IMR-90 (cell line): ENCODE data around the gene TSPAN3. TPM values are rescaled to one million over a fixed set of nuclear protein-coding genes. Genes with fewer than 3 reads are reported as not detected.

Source experiments
- ATAC-seq: fragments of 200-7000 bp; cut with Tn5 transposase; 2 replicates; pipeline ENCODE4 v1.9.1; 2020; ENCODE audit warnings: low read depth, mild to moderate bottlenecking, moderate library complexity
- BruUV-seq: library from RNA; stranded (reverse); fragments of 400-500 nt; replicated peaks from 2 replicates; lab custom pipeline; 2021; lab: Mats Ljungman, UMichigan
- CTCF ChIA-PET: fragments of 300-600 bp; formaldehyde crosslinking; extraction: SDS; loops from one replicate; lab custom pipeline; 2021; ENCODE audit warnings: antibody characterized with exemption; lab: Yijun Ruan, JAX
- POLR2A ChIA-PET: fragments of 300-600 bp; sonication (Branson Sonifier 250); formaldehyde crosslinking; loops from one replicate; lab custom pipeline; 2022; ENCODE audit warnings: antibody characterized with exemption; ENCODE audit not compliant: unreplicated experiment; lab: Charles Lee
- DNase-seq: peaks from one replicate; pipeline ENCODE4 v3.0.0; 2013
- H2AFZ ChIP-seq: replicated peaks from 2 replicates; pipeline ENCODE3; 2013; ENCODE audit warnings: low read length, mild to moderate bottlenecking; ENCODE audit not compliant: poor library complexity
- H2AK5ac ChIP-seq: 2 replicates; pipeline ENCODE4 v1.6.1; 2013; ENCODE audit warnings: low read depth, low read length, inconsistent platforms
- H2AK9ac ChIP-seq: replicated peaks from 2 replicates; pipeline ENCODE3; 2013; ENCODE audit warnings: mild to moderate bottlenecking, low read depth, low read length, moderate library complexity; ENCODE audit not compliant: poor library complexity
- H2BK120ac ChIP-seq: 2 replicates; pipeline ENCODE4 v1.6.1; 2013; ENCODE audit warnings: low read depth, low read length, inconsistent platforms
- H2BK15ac ChIP-seq: 3 replicates; pipeline ENCODE4 v1.6.1; 2013; ENCODE audit warnings: low read depth, low read length, inconsistent platforms
- H2BK20ac ChIP-seq: 2 replicates; pipeline ENCODE4 v1.6.1; 2013; ENCODE audit warnings: low read depth, mild to moderate bottlenecking, inconsistent platforms, low read length, moderate library complexity
- H2BK5ac ChIP-seq: 2 replicates; pipeline ENCODE4 v1.6.1; 2013; ENCODE audit warnings: mild to moderate bottlenecking, low read depth, low read length, inconsistent platforms; ENCODE audit not compliant: poor library complexity, severe bottlenecking
- H3K14ac ChIP-seq: replicated peaks from 2 replicates; pipeline ENCODE4 v1.6.1; 2013; ENCODE audit warnings: low read depth, low read length, inconsistent platforms
- H3K18ac ChIP-seq: 2 replicates; pipeline ENCODE4 v1.6.1; 2013; ENCODE audit warnings: low read depth, low read length, control low read depth
- H3K23ac ChIP-seq: 2 replicates; pipeline ENCODE4 v1.6.1; 2013; ENCODE audit warnings: low read depth, low read length, inconsistent platforms
- H3K27ac ChIP-seq: 2 replicates; pipeline ENCODE4 v1.5.1; 2013; ENCODE audit warnings: mild to moderate bottlenecking, control low read depth, low read length; ENCODE audit not compliant: insufficient read depth
- H3K27me3 ChIP-seq: 2 replicates; pipeline ENCODE4 v1.6.1; 2013; ENCODE audit warnings: low read length; ENCODE audit not compliant: control insufficient read depth, insufficient read depth
- H3K36me3 ChIP-seq: 2 replicates; pipeline ENCODE4 v1.6.1; 2013; ENCODE audit warnings: low read length, mixed read lengths; ENCODE audit not compliant: control insufficient read depth, insufficient read depth
- H3K4ac ChIP-seq: 2 replicates; pipeline ENCODE4 v1.6.1; 2013; ENCODE audit warnings: low read depth, low read length, inconsistent platforms
- H3K4me1 ChIP-seq: 2 replicates; pipeline ENCODE4 v1.6.1; 2013; ENCODE audit warnings: low read length, mixed read lengths; ENCODE audit not compliant: control insufficient read depth, insufficient read depth
- H3K4me2 ChIP-seq: 2 replicates; pipeline ENCODE4 v1.6.1; 2013; ENCODE audit warnings: low read depth, mild to moderate bottlenecking, control low read depth, low read length, moderate library complexity
- H3K4me3 ChIP-seq: 2 replicates; pipeline ENCODE4 v1.5.1; 2013; ENCODE audit warnings: low read depth, mild to moderate bottlenecking, control low read depth, low read length, moderate library complexity; ENCODE audit not compliant: insufficient read depth
- H3K56ac ChIP-seq: 2 replicates; pipeline ENCODE4 v1.6.1; 2013; ENCODE audit warnings: low read length, inconsistent platforms; ENCODE audit not compliant: insufficient read depth; ENCODE audit errors: extremely low read depth
- H3K79me1 ChIP-seq, 2 experiments: 2 replicates each; pipeline ENCODE4 v1.6.1; 2013; ENCODE audit warnings: low read length in 2 of 2, inconsistent platforms in 1 of 2, low read depth in 1 of 2
- H3K9ac ChIP-seq: 2 replicates; pipeline ENCODE4 v1.6.1; 2013; ENCODE audit warnings: low read depth, low read length, control low read depth
- H3K9me1 ChIP-seq: 2 replicates; pipeline ENCODE4 v1.6.1; 2013; ENCODE audit warnings: low read length, inconsistent platforms; ENCODE audit not compliant: insufficient read depth
- H3K9me3 ChIP-seq: 2 replicates; pipeline ENCODE4 v1.6.1; 2013; ENCODE audit warnings: low read length; ENCODE audit not compliant: control insufficient read depth, insufficient read depth
- H4K20me1 ChIP-seq: 2 replicates; pipeline ENCODE4 v1.6.1; 2013; ENCODE audit warnings: low read length, inconsistent platforms; ENCODE audit not compliant: insufficient read depth
- H4K5ac ChIP-seq: 2 replicates; pipeline ENCODE4 v1.6.1; 2013; ENCODE audit warnings: mild to moderate bottlenecking, low read depth, low read length, control low read depth
- H4K8ac ChIP-seq, 2 experiments: 2 replicates each; pipeline ENCODE4 v1.6.1; 2013; ENCODE audit warnings: low read depth in 2 of 2, low read length in 2 of 2, control low read depth in 1 of 2, inconsistent platforms in 1 of 2
- H4K91ac ChIP-seq: 2 replicates; pipeline ENCODE4 v1.6.1; 2013; ENCODE audit warnings: low read depth, low read length, inconsistent platforms; ENCODE audit not compliant: insufficient read depth
- BHLHE40 ChIP-seq: fragments of 150-350 bp; IDR thresholded peaks from 2 replicates; pipeline ENCODE4 v1.6.1; 2016; ENCODE audit warnings: mild to moderate bottlenecking, low read depth, low read length
- CEBPB ChIP-seq: IDR thresholded peaks from 2 replicates; pipeline ENCODE4 v1.6.1; 2012; ENCODE audit warnings: low read depth, low read length, improper control_type of control experiment
- CHD1 ChIP-seq: IDR thresholded peaks from 2 replicates; pipeline ENCODE4 v1.6.1; 2012; ENCODE audit warnings: low read depth, low read length, improper control_type of control experiment
- CTCF ChIP-seq: conservative IDR thresholded peaks from 2 replicates; pipeline ENCODE4 v1.5.1; 2012; ENCODE audit warnings: mild to moderate bottlenecking, low read depth, low read length, improper control_type of control experiment
- ELK1 ChIP-seq: fragments of 150-350 bp; IDR thresholded peaks from 2 replicates; pipeline ENCODE4 v1.6.1; 2016; ENCODE audit warnings: low read depth, mild to moderate bottlenecking, low read length, moderate library complexity, borderline replicate concordance
- FOS ChIP-seq: fragments of 150-350 bp; IDR thresholded peaks from 2 replicates; pipeline ENCODE4 v1.6.1; 2016; ENCODE audit warnings: low read depth, low read length
- MAFK ChIP-seq: IDR thresholded peaks from 2 replicates; pipeline ENCODE4 v1.6.1; 2012; ENCODE audit warnings: low read depth, low read length, improper control_type of control experiment
- MAZ ChIP-seq: IDR thresholded peaks from 2 replicates; pipeline ENCODE4 v1.6.1; 2012; ENCODE audit warnings: low read depth, mild to moderate bottlenecking, low read length, improper control_type of control experiment, moderate library complexity, borderline replicate concordance
- MXI1 ChIP-seq: IDR thresholded peaks from 2 replicates; pipeline ENCODE4 v1.6.1; 2012; ENCODE audit warnings: low read depth, mild to moderate bottlenecking, low read length, moderate library complexity, borderline replicate concordance
- NFE2L2 ChIP-seq: fragments of 150-350 bp; IDR thresholded peaks from 2 replicates; pipeline ENCODE4 v1.6.1; 2016; ENCODE audit warnings: low read depth, mild to moderate bottlenecking, low read length
- POLR2A ChIP-seq: IDR thresholded peaks from 2 replicates; pipeline ENCODE4 v1.6.1; 2012; ENCODE audit warnings: mild to moderate bottlenecking, low read depth, low read length
- RAD21 ChIP-seq: IDR thresholded peaks from 2 replicates; pipeline ENCODE4 v1.6.1; 2012; ENCODE audit warnings: low read length, improper control_type of control experiment
- RCOR1 ChIP-seq: IDR thresholded peaks from 2 replicates; pipeline ENCODE4 v1.6.1; 2012; ENCODE audit warnings: mild to moderate bottlenecking, low read length, improper control_type of control experiment; ENCODE audit not compliant: insufficient replicate concordance
- RFX5 ChIP-seq: IDR thresholded peaks from 2 replicates; pipeline ENCODE4 v1.8.0; 2012; ENCODE audit warnings: low read depth, mild to moderate bottlenecking, low read length, moderate library complexity
- SMC3 ChIP-seq: fragments of 150-350 bp; IDR thresholded peaks from 2 replicates; pipeline ENCODE4 v1.6.1; 2016; ENCODE audit warnings: low read depth, mild to moderate bottlenecking, antibody characterized with exemption, low read length, moderate library complexity
- USF2 ChIP-seq: fragments of 150-350 bp; IDR thresholded peaks from 2 replicates; pipeline ENCODE4 v1.6.1; 2017; ENCODE audit warnings: mild to moderate bottlenecking, antibody characterized with exemption, low read length, low read depth
- WGBS, 2 experiments: methylation state at CpG; one replicate each; pipeline versions ENCODE4 v1.1.5 to v1.1.7; 2013; ENCODE audit warnings: missing lambda C conversion rate in 2 of 2; ENCODE audit not compliant: insufficient read length in 1 of 2; ENCODE audit errors: extremely low coverage in 2 of 2; 5-methylcytosine and 5-hydroxymethylcytosine counted together
- dilution Hi-C: fragments of 300-500 bp; cut with HindIII; formaldehyde crosslinking; loops from one replicate; pipeline ENCODE4 v1.14.3; 2018; ENCODE audit warnings: low sequenced_read_pairs; ENCODE audit not compliant: unreplicated experiment
- in situ Hi-C: fragments of 300-500 bp; cut with MboI; formaldehyde crosslinking; loops from 3 replicates; pipeline ENCODE4 v1.14.3; 2019; ENCODE audit warnings: low sequenced_read_pairs, inconsistent platforms, mixed read lengths
- intact Hi-C: fragments of 100-400 bp; cut with micrococcal nuclease; formaldehyde crosslinking; loops from 2 replicates; pipeline ENCODE4 v1.10.0; 2022
- polyA plus RNA-seq, 3 experiments: library from polyadenylated mRNA; depleted of rRNA; stranded (reverse); fragments of >200 nt; gene quantifications; 2 replicates each; pipeline ENCODE4 v1.2.3, GENCODE V29; 2012; ENCODE audit warnings: low replicate concordance in 1 of 3
- total RNA-seq: library from RNA; depleted of rRNA; stranded (reverse); fragments of >200 nt; gene quantifications from 2 replicates; pipeline ENCODE4 v1.2.3, GENCODE V29; 2012

TSPAN3 gene
- total and polyA plus RNA-seq, 2 of the 4 experiments (the other 2 are of a cell fraction): 270 to 295 TPM

- Histone ChIP-seq H3K9me1 (no peaks in the 10 kb centered on the region; the same call in 1 of the 2 replicates), H3K79me1 (no peaks in the 10 kb centered on the region), H3K4me3 (no peak overlapping the region), H3K27me3 (peaks cover 28% of the 10 kb centered on the region), H3K56ac (no peak overlapping the region), H2BK120ac (no peak overlapping the region), H2BK20ac (no peak overlapping the region), H4K8ac (no peak overlapping the region), H3K23ac (no peak overlapping the region; the same call in 1 of the 2 replicates), H2AK9ac (peak overlapping the region; percentile 55), H4K20me1 (no peaks in the 10 kb centered on the region), H3K4me1 (no peaks in the 10 kb centered on the region), H3K14ac (no peak overlapping the region), H4K5ac (no peak overlapping the region), H2AFZ (no peak overlapping the region), H3K36me3 (no peaks in the 10 kb centered on the region), H2BK15ac (no peak overlapping the region), H3K9ac (no peak overlapping the region), H3K27ac (no peak overlapping the region), H3K4me2 (no peak overlapping the region), H2BK5ac (no peak overlapping the region), H4K91ac (no peak overlapping the region), H3K9me3 (no peaks in the 10 kb centered on the region), H2AK5ac (no peak overlapping the region), H3K4ac (no peak overlapping the region), H3K18ac (no peak overlapping the region)
- dilution Hi-C loops (no loop called here), intact Hi-C loops (no loop called here), in situ Hi-C loops (no loop called here)
- BruUV-seq: no TSS peak
- ATAC-seq (no peak), DNase-seq (no peak)
- ChIA-PET POLR2A (no interaction called here), CTCF (no interaction called here)
- TF ChIP-seq CTCF (no peak), CEBPB (no peak), RCOR1 (no peak), POLR2A (no peak), MXI1 (no peak), SMC3 (no peak), USF2 (no peak), CHD1 (no peak), BHLHE40 (no peak), MAFK (no peak), FOS (no peak), MAZ (no peak), ELK1 (no peak), RFX5 (no peak), RAD21 (no peak), NFE2L2 (no peak)
- WGBS, 2 experiments: 88% methylated on average over 3 of the region's 4 CpGs; no CpG with 5 or more reads in 1 of the 2 experiments
These were observed 66.7 kb downstream of the TSPAN3 start for GRCh38 chr15:77004189-77004588.
